HG03432 (cell line): ENCODE results near the gene MED14.

Source experiments
- ATAC-seq: cut with Tn5 transposase; IDR thresholded peaks from one replicate; pipeline ENCODE4 v1.9.1; 2021; ENCODE audit warnings: mild to moderate bottlenecking, moderate library complexity; ENCODE audit not compliant: unreplicated experiment

The MED14 gene

DNA sequence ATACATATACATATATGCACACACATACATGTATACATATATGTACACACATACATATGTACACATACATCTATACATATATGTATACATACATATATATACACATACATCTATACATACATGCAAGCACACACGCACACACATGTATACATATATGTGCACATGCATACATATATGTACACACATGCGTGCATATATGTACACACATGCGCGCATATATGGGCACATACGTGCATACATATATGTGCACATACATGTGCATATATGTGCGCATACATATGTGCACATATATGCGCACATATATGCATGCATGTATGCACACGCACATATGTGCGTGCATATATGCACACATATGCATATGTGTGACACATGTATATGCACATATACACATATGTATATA is 119.4 kb downstream of the MED14 start:
- no peak for ATAC-seq

DNA sequence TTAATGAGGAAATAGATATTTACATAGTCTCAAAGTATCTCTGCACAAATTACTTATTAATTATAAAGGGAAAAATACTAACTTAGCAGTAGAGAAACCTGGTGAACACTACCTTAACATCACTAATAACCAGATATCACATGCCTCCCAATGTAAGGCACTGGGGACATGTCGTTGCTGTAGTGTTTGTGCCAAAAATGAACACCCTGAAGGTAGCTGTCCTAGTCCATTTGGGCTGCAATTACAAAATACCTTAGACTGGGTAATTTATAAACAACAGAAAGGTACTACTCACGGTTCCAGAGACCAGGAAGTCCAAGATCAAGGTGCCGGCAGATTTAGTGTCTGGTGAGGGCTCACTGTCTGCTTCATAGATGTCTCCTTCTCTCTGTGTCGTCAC is 122.8 kb downstream of the MED14 start:
- no peak for ATAC-seq

- no peak for ATAC-seq
Observed at GRCh38 chrX:40607381-40607780, 128.0 kb downstream of the MED14 start.

DNA sequence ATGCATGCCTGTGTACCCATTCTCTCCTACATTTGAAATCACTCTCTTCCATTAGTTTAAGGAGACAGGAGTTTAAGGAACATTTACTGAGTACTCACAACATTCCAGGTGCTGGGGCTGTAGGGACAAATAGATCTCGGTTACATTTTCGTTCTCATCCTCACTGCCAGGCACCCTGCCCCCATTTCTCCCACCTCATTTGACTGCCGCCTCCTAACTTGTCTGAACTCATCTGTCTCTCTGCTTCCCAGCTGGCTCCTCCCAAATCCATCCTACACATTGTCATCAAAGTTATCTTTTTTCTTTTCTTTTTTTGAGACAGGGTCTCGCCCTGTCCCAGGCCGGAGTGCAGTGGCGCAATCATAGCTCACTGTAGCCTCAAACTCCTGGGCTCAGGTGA is 131.9 kb downstream of the MED14 start:
- ATAC-seq, result no peak
